ENCODE data around the gene NR2C2.

DNA sequence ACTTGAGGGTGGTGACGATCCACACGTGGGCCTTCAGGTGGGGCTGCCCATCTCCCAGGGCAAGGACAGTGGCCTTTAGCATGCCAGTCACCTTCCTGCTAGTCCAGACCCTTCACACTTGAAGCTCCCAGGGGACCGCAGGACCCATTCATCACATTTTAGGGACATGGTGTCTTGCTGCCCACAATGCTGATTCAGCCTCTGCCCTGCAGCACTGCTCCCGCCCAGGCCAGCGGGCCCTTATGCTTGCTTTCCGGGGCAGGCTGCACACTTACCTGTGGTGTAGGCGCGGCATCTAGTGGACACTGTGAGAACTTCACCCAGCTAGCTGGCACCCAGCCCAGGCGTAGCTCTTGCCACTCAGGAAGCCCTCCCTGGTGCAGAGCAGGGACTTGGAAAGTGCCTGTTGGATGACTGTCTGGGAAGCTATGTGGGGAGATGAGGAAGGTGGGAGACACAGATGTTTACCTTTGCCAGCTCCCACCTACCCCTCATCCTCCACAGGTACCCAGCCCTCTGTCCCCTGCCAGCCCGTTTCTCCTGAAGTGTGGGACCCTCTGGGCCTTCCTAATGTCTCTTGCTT lies 26.3 kb upstream of the NR2C2 start:
- TF ChIP-seq, protein P1, sequence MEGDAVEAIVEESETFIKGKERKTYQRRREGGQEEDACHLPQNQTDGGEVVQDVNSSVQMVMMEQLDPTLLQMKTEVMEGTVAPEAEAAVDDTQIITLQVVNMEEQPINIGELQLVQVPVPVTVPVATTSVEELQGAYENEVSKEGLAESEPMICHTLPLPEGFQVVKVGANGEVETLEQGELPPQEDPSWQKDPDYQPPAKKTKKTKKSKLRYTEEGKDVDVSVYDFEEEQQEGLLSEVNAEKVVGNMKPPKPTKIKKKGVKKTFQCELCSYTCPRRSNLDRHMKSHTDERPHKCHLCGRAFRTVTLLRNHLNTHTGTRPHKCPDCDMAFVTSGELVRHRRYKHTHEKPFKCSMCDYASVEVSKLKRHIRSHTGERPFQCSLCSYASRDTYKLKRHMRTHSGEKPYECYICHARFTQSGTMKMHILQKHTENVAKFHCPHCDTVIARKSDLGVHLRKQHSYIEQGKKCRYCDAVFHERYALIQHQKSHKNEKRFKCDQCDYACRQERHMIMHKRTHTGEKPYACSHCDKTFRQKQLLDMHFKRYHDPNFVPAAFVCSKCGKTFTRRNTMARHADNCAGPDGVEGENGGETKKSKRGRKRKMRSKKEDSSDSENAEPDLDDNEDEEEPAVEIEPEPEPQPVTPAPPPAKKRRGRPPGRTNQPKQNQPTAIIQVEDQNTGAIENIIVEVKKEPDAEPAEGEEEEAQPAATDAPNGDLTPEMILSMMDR (conservative IDR thresholded peaks at IDR 0.05; ENCODE audit: low read length) = peak; percentile 93
- no peak for TF ChIP-seq EZH2phosphoT487 (IDR thresholded peaks at IDR 0.05; ENCODE audit: borderline replicate concordance, low read depth, low read length)

Data from OCI-LY7 (cell line).